IPS-18c (cell line): ENCODE measurements around the gene LRRIQ4.
A peak's percentile ranks its signal among the peaks of the same experiment; 100 is the strongest.

Source experiments
- H3K4me3 ChIP-seq: 2 replicates; pipeline ENCODE4 v1.7.0; 2013; ENCODE audit warnings: low read depth, mild to moderate bottlenecking, low read length, moderate library complexity; ENCODE audit not compliant: insufficient read depth
- H3K9me3 ChIP-seq: one replicate; pipeline ENCODE4 v1.6.1; 2013; ENCODE audit warnings: mild to moderate bottlenecking, low read length, moderate library complexity; ENCODE audit not compliant: control insufficient read depth, insufficient read depth

The LRRIQ4 gene

GRCh38 chr3:169790687-169791429, 21.8 kb upstream of the LRRIQ4 start:
- no peak overlapping the region for H3K4me3 ChIP-seq
- H3K9me3 ChIP-seq, result no peaks in the 10 kb centered on the region

DNA sequence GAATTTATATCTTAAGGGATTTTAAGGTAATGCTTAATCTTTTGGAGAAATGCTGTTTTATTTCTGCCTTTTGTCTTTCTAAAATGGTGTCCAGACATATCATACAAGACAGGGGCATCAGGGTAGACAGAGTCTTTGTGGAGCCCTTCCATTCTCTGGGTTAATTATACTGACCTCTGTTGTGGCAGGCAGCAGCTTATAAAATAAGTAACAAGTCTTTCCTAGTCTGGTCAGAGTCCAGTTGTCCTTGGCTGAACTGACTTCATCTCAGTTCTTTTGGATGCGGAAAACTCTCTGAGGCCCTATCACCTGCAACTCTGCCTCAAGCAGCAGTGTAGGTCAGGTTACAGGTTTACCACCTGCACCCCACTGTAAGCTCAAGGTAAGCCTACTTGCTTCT, 20.3 kb upstream of the LRRIQ4 start:
- no peaks in the 10 kb centered on the region for H3K9me3 ChIP-seq
- H3K4me3 ChIP-seq, result no peak overlapping the region

DNA sequence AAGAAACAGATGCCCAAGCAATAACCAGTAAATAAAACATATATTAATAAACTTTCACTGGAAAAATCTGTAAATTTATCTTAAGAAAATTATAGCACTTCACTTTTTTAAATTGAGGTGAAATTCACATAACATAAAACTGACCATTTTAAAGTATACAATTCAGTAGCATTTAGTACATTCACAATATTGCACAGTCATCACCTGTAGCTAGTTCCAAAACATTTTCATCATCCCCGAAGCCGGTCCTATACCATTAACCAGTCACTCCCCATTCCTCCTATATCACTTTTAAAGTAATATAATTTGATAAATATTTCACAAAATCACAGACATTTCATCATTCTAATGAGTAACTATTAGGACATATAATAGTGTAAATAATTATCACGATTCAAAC, 8.0 kb upstream of the LRRIQ4 start:
- H3K9me3 ChIP-seq, result no peaks in the 10 kb centered on the region
- no peak overlapping the region for H3K4me3 ChIP-seq

- Histone ChIP-seq H3K9me3 (peaks cover 2% of the 10 kb centered on the region), H3K4me3 (no peak overlapping the region)
These were observed 3.4 kb upstream of the LRRIQ4 start for GRCh38 chr3:169809230-169809795.

GRCh38 chr3:169811631-169812331, 889 bp upstream of the LRRIQ4 start:
- H3K4me3 ChIP-seq, result peak overlapping the region; percentile 66; the same call in 1 of the 2 replicates
- peaks cover 2% of the 10 kb centered on the region for H3K9me3 ChIP-seq

DNA sequence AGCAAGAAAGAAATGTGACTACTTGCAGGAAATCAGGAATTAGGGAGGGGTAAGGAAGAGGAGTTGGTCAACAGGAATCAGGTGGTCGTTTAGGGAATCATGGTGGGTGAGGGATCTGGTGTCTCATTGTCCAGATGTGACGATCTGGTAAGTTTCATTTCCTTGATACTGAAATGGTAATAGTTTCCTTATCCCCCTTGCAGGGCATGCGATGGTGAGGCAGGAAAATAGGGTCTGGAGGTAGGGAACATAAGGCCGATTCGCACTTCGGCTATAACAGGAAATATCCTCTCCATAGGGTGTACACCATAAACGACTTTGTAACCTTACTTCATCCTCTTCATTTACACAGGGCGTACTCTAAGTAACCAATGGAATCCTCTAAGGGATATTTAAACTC, 608 bp downstream of the LRRIQ4 start:
- H3K4me3 ChIP-seq, result peak overlapping the region; percentile 66; the same call in 1 of the 2 replicates
- peaks cover 2% of the 10 kb centered on the region for H3K9me3 ChIP-seq

GRCh38 chr3:169813757-169814517, 1.3 kb downstream of the LRRIQ4 start:
- peaks cover 2% of the 10 kb centered on the region for H3K9me3 ChIP-seq
- no peak overlapping the region for H3K4me3 ChIP-seq

DNA sequence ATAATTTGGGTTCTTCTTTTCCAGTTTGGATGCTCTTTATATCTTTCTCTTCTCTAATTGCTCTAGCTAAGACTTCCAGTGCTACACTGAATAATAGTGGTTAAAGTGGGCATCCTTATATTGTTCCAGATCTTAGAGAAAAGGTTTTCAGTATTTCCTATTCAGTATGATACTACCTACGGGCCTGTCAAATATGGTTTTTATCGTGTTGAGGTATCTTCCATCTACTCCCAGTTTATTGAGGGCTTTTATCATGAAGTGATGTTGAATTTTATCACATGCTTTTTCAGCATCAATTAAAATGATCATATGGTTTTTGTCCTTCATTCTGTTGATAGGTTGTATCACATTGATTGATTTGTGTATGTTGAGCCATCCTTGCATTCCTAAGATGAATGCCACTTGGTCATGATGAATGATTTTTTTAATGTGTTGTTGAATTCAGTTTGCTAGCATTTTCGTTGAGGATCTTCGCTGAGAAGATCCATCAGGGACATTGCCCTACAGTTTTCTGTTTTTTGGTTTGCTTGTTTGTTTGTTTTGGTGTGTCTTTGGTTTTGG, 3.0 kb downstream of the LRRIQ4 start:
- H3K4me3 ChIP-seq, result no peak overlapping the region
- peaks cover 2% of the 10 kb centered on the region for H3K9me3 ChIP-seq

GRCh38 chr3:169818316-169818715, 5.6 kb downstream of the LRRIQ4 start:
- H3K4me3 ChIP-seq, result no peak overlapping the region
- H3K9me3 ChIP-seq, result no peaks in the 10 kb centered on the region

DNA sequence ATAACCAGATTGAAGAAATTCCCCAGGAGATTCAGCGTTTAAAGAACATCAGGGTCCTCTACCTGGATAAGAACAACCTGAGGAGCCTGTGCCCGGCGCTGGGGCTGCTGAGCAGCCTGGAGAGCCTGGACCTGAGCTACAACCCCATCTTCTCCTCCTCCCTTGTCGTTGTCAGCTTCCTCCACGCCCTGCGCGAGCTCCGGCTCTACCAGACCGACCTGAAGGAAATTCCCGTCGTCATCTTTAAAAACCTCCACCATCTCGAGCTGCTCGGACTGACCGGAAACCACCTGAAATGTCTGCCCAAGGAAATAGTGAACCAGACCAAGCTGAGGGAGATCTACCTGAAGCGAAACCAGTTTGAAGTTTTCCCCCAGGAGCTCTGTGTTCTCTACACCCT, 9.4 kb downstream of the LRRIQ4 start:
- H3K9me3 ChIP-seq, result no peaks in the 10 kb centered on the region
- H3K4me3 ChIP-seq, result no peak overlapping the region

- no peak overlapping the region for H3K4me3 ChIP-seq
- no peaks in the 10 kb centered on the region for H3K9me3 ChIP-seq
These were observed 9.9 kb downstream of the LRRIQ4 start for GRCh38 chr3:169822540-169822939.

- Histone ChIP-seq H3K9me3 (no peaks in the 10 kb centered on the region), H3K4me3 (no peak overlapping the region)
These were observed 10.3 kb downstream of the LRRIQ4 start for GRCh38 chr3:169822983-169823382.

GRCh38 chr3:169825316-169825715, 12.6 kb downstream of the LRRIQ4 start:
- Histone ChIP-seq H3K9me3 (no peaks in the 10 kb centered on the region), H3K4me3 (no peak overlapping the region)

- Histone ChIP-seq H3K4me3 (no peak overlapping the region), H3K9me3 (no peaks in the 10 kb centered on the region)
These were observed 15.0 kb downstream of the LRRIQ4 start for GRCh38 chr3:169827712-169828111.

GRCh38 chr3:169835533-169835932, 22.9 kb downstream of the LRRIQ4 start:
- Histone ChIP-seq H3K4me3 (no peak overlapping the region), H3K9me3 (no peaks in the 10 kb centered on the region)

DNA sequence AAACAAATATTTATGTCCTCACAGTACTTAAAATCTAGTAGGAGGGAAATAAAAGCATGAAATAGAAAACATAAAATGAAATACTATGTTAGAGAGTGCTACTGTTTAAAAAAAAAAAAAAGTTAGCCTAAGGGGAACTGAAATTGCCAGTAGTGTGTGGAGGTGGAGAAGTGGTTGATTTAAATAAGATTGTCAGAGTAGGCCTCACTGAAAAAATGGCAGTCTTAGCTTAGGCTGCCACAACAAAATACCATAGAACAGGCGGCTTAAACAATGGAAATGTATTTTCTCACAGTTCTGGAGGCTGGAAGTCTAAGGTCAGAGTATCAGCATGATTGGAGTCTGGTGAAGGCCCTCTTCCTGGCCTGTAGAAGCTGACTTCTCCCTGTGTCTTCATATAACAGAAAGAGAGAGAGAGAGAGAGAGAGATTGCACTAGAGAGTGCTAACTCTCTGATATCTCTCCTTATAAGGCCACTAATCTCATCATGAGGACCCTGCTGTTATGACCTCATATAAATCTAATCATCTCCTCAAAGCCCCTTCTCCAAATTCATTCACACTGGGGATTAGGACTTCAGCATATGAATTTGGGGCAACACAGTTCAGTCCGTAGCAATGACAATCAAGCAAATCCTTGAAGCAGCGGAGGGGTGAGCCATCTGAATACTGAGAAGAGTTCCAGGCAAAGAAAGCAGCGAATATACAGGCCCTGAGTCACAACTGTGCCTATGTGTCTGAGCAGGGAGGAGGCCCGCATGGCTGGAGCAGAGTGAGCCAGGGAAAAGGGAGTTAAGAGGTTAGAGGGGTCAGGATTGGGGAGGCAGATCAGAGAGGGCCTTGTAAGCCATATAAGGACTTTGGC, 23.6 kb downstream of the LRRIQ4 start:
- no peak overlapping the region for H3K4me3 ChIP-seq
- no peaks in the 10 kb centered on the region for H3K9me3 ChIP-seq

GRCh38 chr3:169836942-169837275, 24.2 kb downstream of the LRRIQ4 start:
- no peaks in the 10 kb centered on the region for H3K9me3 ChIP-seq

More at GRCh38 chr3:169836942-169837275, 24.2 kb downstream of the LRRIQ4 start:
- no peak overlapping the region for H3K4me3 ChIP-seq
